ENCODE data around the gene ITSN2.
"Not testable (repeated sequence)": the region's sequence is repeated elsewhere in the genome, so short reads cannot be mapped to it uniquely, and the experiment has no call there.

Gene ITSN2

DNA sequence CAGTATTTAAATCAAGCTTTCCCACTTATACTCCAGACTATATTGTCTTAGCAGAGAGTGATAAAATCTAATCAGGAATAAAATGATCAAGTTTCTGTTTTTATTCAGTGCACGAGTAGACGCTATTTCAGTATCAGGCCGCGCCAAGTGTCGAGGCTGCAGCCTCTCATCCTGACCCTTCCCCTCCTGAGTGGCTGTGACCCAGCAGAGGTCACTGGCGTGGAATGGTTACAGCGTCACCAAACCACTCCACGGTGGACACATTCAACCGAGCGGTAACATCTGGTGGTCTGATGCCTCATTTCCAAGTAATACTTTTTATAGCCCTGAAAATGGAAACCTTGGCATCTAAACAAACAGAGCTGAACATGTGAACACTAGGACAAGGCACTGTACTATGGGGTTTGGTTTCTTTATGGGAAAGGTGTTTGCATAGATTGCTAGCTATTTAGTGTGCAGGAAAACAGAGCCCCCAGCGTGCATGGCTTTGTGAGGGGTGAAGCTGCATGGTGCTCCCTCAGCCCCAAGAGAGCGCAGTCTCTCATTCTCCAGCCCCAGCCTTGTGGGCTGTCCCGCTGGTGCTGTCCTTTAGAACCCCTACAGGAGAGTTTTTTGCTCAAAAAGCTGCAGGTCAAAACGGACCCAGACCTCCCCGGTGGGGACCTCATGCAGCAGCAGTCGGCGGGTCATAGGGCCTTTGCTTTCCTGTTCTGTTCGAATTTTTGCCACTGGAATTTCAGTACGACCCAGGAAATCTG is 157.1 kb downstream of the ITSN2 start:
- H3K27ac Mint-ChIP-seq: no peak overlapping the region
- H3K27me3 Mint-ChIP-seq: no peaks in the 10 kb centered on the region
- no peak for DNase-seq
- H3K4me3 Mint-ChIP-seq: no peak overlapping the region
- peaks cover 3 to 10% of the 10 kb centered on the region in 2 donors for H3K9me3 Mint-ChIP-seq
- peaks cover 56 to 79% of the 10 kb centered on the region in 2 donors for H3K36me3 Mint-ChIP-seq
- H3K4me1 Mint-ChIP-seq: no peaks in the 10 kb centered on the region
- no peak for ATAC-seq (replicated peaks)

DNA sequence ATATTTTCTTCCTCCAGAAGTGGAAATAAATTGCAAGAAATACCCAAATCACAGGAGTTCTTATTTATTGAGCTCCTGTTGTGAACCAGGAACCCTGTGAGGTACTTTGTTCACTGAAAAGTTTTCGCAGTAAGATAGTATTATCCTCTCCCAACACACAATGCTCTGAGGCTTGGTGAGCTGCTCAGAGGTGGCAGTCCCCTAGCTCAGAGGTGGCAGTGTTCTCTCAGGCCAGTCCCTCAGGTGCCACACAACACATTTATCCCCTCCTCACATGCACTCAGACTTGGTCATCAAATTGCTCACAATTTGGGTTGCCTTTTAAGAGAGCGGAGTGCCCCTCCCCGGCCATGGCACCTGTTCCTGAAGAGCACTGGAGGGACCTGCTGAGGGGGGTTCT is 159.5 kb downstream of the ITSN2 start:
- Mint-ChIP-seq H3K4me3 (no peak overlapping the region), H3K36me3 (peaks cover 39 to 66% of the 10 kb centered on the region in 2 donors), H3K27ac (peak overlapping the region; percentile 7), H3K4me1 (no peaks in the 10 kb centered on the region), H3K9me3 (peaks cover 7 to 18% of the 10 kb centered on the region in 2 donors), H3K27me3 (no peaks in the 10 kb centered on the region)
- no peak for DNase-seq
- peak in 1 of 2 donors; percentile 25 for ATAC-seq (replicated peaks)

DNA sequence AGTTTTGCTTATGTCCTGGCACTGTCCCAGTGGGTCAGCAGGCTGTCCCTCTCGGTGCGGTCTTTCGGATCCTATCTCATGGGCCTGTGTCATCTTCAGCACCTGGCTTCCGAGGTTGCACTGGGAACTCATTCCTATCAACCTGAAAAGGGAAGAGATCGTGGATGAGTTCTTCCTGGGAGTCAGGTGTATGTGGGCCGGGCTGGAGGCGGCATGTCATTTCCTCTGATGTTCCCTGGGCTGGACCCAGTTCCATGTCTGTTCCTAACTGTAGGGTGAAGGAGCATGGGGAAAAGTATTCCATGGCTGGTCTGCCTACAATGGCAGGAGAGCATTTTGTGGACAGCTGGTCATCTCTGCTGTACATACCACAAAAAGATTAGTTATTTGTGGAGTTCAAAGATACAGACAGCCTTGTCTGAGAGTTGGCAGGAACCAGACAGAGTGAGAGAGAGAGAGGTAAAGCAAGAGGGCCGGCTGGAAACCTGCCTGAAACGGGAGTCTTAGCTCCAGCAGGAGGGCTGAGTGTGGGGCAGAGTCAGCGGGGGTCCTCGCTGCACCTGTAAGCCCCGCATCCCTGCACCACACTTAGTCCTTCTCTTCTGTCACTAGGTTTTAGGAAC is 160.3 kb downstream of the ITSN2 start:
- Mint-ChIP-seq H3K4me3 (no peak overlapping the region), H3K4me1 (no peaks in the 10 kb centered on the region), H3K27ac (no peak overlapping the region), H3K27me3 (no peaks in the 10 kb centered on the region), H3K9me3 (peaks cover 9 to 18% of the 10 kb centered on the region in 2 donors), H3K36me3 (peaks cover 34 to 60% of the 10 kb centered on the region in 2 donors)
- ATAC-seq (replicated peaks): no peak
- DNase-seq: no peak

DNA sequence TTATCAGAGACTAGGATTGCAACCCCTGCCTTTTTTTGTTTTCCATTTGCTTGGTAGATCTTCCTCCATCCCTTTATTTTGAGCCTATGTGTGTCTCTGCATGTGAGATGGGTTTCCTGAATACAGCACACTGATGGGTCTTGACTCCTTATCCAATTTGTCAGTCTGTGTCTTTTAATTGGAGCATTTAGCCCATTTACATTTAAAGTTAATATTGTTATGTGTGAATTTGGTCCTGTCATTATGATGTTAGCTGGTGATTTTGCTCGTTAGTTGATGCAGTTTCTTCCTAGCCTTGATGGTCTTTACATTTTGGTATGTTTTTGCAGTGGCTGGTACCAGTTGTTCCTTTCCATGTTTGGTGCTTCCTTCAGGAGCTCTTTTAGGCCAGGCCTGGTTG is 163.1 kb downstream of the ITSN2 start:
- H3K36me3 Mint-ChIP-seq: peaks cover 27 to 36% of the 10 kb centered on the region in 2 donors
- ATAC-seq (replicated peaks); H3K27me3 Mint-ChIP-seq; H3K27ac Mint-ChIP-seq; H3K4me3 Mint-ChIP-seq; DNase-seq; H3K4me1 Mint-ChIP-seq: not testable (repeated sequence)
- H3K9me3 Mint-ChIP-seq: peaks cover 9 to 18% of the 10 kb centered on the region in 2 donors

DNA sequence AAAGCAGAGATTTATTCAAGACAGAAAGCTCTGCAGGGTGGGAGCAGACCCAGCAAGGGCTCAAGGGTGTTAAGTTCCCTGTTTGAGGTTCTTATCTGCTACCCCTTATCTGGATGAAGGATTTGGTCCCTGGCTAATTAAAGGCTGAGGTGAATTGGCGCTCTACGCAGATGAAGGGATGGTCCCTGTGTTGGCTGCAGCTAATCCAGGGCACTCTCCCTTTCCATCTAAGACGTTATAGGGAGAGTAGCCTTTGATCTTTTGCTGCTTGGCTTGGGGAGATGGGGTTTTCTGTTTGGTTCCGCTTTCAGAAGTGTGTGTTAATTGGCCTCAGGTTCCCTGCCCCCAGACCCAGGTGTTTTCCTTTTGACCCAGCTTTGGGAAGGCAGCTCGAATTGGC is 168.5 kb downstream of the ITSN2 start:
- Mint-ChIP-seq H3K9me3 (peaks cover 8 to 18% of the 10 kb centered on the region in 2 donors), H3K4me1 (no peaks in the 10 kb centered on the region), H3K4me3 (no peak overlapping the region), H3K27me3 (peaks cover 4 to 16% of the 10 kb centered on the region in 2 donors), H3K27ac (no peak overlapping the region), H3K36me3 (peaks cover 4 to 15% of the 10 kb centered on the region in 2 donors)
- no peak for DNase-seq
- ATAC-seq (replicated peaks): no peak

DNA sequence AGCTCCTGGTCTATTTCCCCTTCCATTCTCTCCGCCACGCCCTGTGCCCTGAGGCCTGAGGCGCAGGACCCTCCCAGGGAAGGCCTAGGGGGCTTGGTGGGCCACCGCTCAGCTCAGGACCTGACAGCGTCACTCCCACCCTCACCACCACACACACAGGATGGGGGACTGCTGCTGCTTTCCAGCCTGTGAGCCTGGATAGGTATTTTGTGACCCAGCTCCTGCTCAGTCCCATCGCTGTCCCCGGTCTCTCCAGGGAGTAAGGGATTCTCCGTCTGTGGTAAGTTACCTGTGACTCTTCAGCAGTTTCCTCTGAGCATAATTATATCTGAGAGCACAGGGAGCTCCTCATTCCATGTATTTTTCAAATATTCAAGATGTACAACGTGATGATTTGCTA is 169.2 kb downstream of the ITSN2 start:
- H3K4me1 Mint-ChIP-seq: no peaks in the 10 kb centered on the region
- H3K4me3 Mint-ChIP-seq: no peak overlapping the region
- H3K27me3 Mint-ChIP-seq: peaks cover 4 to 16% of the 10 kb centered on the region in 2 donors
- DNase-seq (no peak), ATAC-seq (replicated peaks) (no peak)
- peaks cover 5 to 12% of the 10 kb centered on the region in 2 donors for H3K9me3 Mint-ChIP-seq
- H3K27ac Mint-ChIP-seq: no peak overlapping the region
- peaks cover 0 to 8% of the 10 kb centered on the region in 2 donors for H3K36me3 Mint-ChIP-seq

DNA sequence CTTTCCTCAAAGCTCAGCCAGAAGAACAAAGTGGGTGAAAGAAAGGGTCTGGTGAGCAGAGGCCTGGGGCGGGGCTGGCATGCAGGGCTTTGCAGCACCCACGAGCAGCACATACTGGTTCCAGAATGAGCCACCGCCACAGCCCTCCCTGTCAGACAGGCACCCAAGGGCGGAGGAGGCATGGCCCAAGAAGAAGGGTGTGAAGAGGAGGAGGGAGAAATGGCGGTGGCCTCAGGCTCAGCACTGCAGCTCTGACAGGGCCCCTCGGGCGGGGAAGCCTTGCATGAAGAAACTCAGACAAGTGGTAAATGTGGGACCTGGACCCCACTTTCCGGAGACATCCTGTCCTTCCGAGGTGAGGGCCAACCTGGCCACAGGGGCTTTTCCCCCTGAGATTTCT is 169.8 kb downstream of the ITSN2 start:
- Mint-ChIP-seq H3K27ac (no peak overlapping the region), H3K9me3 (peaks cover 5 to 12% of the 10 kb centered on the region in 2 donors), H3K4me1 (no peaks in the 10 kb centered on the region), H3K4me3 (no peak overlapping the region), H3K27me3 (peaks cover 4 to 16% of the 10 kb centered on the region in 2 donors), H3K36me3 (peaks cover 0 to 8% of the 10 kb centered on the region in 2 donors)
- ATAC-seq (replicated peaks) (no peak), DNase-seq (no peak)

DNA sequence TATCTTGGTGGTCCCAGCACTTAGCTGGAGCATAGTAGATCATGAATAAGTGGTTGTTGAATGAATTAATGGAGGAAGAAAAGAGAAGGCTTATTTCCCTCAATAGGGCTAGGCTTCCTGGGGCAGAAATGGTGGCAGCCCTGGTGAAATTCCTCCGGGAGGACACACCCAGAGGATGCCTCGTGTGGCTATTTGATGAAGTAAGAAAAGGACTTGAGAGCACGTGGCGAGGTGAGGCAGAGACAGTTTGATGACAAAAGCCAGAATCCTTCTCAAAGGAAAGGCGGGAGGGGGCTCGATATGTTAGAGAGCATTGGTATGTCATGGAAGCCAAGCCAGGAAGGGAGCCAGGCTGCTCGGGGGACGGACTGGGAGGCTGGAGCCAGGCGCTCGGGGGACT is 170.8 kb downstream of the ITSN2 start:
- H3K27ac Mint-ChIP-seq: no peak overlapping the region

DNA sequence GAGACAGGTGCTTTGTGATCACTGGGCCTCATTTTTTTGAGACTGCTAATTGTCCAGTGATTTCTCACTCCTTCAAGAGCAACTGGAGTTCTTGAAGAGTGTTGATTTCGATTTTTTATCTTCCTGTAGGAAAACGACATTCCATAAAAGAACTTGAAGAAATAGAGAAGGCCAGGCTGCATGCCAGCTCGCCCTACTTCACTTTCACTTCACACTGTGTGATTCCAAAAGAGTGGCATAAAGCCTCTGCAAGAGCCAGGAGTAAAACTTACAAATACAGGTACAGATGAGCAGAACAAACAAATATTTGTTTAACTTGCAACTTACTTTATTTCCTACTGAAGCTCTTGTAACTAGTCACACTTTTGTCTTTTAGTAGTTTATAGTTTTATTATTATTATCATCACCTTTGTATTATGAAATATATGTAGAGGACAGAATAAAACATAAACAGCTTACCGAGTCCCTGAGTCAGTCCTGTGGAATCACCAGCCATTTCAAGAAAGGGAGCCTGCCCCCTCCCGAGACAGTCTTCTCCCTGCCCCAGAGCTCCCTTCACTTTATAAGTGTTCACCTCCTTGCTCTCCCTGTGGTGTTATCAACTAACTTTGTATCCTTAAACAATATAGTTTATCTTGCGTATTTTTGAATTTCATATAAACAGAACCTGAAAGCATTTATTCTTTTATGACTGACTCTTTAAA is 176.8 kb downstream of the ITSN2 start:
- peaks cover 0 to 4% of the 10 kb centered on the region in 2 donors for H3K4me1 Mint-ChIP-seq
- H3K27me3 Mint-ChIP-seq: no peaks in the 10 kb centered on the region
- no peak overlapping the region for H3K27ac Mint-ChIP-seq
- ATAC-seq (replicated peaks) (no peak), DNase-seq (no peak)
- no peak overlapping the region for H3K4me3 Mint-ChIP-seq
- H3K36me3 Mint-ChIP-seq: peaks cover 0 to 8% of the 10 kb centered on the region in 2 donors
- H3K9me3 Mint-ChIP-seq: peaks cover 3 to 12% of the 10 kb centered on the region in 2 donors

More for the DNA sequence above, 170.8 kb downstream of the ITSN2 start:
- H3K4me1 Mint-ChIP-seq: no peaks in the 10 kb centered on the region
- DNase-seq: no peak
- peaks cover 4 to 16% of the 10 kb centered on the region in 2 donors for H3K27me3 Mint-ChIP-seq
- H3K4me3 Mint-ChIP-seq: no peak overlapping the region
- ATAC-seq (replicated peaks): no peak
- H3K36me3 Mint-ChIP-seq: peaks cover 0 to 8% of the 10 kb centered on the region in 2 donors
- peaks cover 3 to 12% of the 10 kb centered on the region in 2 donors for H3K9me3 Mint-ChIP-seq

DNA sequence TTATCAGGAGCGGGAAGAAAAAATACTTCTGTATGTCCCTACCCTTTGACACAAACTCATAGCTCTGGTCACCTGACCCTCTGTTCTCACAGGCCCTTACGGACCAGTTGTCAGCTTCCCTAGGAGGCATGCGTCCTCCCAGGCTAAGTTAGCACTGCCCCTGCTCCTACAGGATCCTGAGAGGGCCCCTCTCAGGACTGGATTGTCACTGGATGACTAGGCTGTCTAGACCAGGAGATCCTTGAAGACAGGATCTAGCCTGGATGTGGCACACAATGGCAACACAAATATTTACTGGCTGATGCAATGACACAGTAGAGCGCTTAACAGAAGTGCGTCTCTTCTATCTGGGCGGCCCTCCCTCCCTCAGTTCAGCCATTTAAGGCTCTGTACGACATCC is 177.8 kb downstream of the ITSN2 start:
- H3K4me3 Mint-ChIP-seq: no peak overlapping the region

DNA sequence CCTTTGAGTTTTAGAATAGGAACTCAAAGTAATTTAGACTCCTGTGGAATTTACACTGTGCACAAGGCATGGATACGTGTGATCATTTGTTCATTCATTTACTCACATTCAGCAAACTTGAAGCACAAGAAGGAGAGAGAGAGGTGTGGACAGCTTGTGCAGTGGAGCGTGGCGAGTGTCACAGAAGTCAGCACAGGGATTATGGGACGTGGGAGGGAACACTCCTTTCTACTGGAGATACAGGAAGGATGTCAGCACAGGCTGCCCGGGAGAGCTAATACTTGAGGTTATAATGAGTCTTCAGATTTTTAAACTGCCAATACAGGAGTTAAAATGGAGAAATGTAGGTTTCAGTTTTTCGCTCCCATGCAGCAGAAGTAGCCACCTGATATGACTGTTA is 178.5 kb downstream of the ITSN2 start:
- peaks cover 0 to 4% of the 10 kb centered on the region in 2 donors for H3K4me1 Mint-ChIP-seq
- H3K27me3 Mint-ChIP-seq: no peaks in the 10 kb centered on the region
- H3K4me3 Mint-ChIP-seq: no peak overlapping the region
- no peak for DNase-seq
- H3K9me3 Mint-ChIP-seq: no peaks in the 10 kb centered on the region
- no peak for ATAC-seq (replicated peaks)
- no peaks in the 10 kb centered on the region for H3K36me3 Mint-ChIP-seq
- no peak overlapping the region for H3K27ac Mint-ChIP-seq

More for the DNA sequence above, 177.8 kb downstream of the ITSN2 start:
- H3K9me3 Mint-ChIP-seq: peaks cover 0 to 6% of the 10 kb centered on the region in 2 donors
- peaks cover 0 to 3% of the 10 kb centered on the region in 2 donors for H3K36me3 Mint-ChIP-seq
- ATAC-seq (replicated peaks) (no peak), DNase-seq (no peak)
- H3K27ac Mint-ChIP-seq: no peak overlapping the region
- peaks cover 0 to 4% of the 10 kb centered on the region in 2 donors for H3K4me1 Mint-ChIP-seq
- no peaks in the 10 kb centered on the region for H3K27me3 Mint-ChIP-seq

DNA sequence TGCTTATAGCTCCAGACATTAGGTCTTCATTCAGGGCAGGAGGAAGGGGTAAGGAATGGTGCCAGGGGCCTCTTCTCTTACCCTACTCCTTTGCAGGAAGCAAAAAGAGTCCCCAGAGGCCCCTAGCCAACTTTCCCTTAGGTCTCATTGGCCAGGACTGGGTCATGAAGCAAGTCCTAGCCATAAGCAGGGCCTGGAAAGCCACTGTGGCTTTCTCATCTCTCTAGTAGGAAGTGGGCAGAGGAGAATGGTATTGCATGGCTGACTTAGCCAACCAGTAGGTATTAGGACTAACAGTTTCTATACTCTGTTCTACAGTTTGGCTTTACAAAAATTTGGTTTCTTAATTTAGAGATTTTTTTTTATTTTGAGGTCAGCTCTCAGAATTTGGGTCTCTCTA is 180.7 kb downstream of the ITSN2 start:
- Mint-ChIP-seq H3K4me3 (no peak overlapping the region), H3K27ac (no peak overlapping the region), H3K27me3 (no peaks in the 10 kb centered on the region), H3K9me3 (no peaks in the 10 kb centered on the region), H3K36me3 (no peaks in the 10 kb centered on the region), H3K4me1 (peaks cover 0 to 4% of the 10 kb centered on the region in 2 donors)
- no peak for DNase-seq
- peak in 1 of 2 donors; percentile 36 for ATAC-seq (replicated peaks)

DNA sequence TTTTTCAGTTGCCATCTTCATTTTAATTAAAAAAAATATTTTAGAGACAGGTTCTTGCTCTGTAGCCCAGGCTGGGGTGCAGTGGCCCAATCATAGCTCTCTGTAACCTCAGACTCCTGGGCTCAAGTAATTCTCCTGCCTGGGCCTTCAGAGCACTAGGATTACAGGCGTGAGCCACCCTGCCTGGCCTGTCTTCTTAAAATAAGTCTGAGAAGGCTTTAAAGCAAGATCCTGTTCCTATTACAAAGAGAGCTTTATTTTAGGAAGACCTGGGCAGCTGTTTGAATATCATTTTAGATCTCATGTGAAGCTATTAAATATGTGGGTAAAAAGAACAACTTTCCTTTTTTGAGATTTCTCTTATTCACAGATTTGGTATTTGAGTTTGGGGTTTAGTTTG is 184.0 kb downstream of the ITSN2 start:
- Mint-ChIP-seq H3K27ac (no peak overlapping the region), H3K4me1 (peaks cover 0 to 4% of the 10 kb centered on the region in 2 donors), H3K4me3 (no peak overlapping the region), H3K9me3 (no peaks in the 10 kb centered on the region), H3K36me3 (no peaks in the 10 kb centered on the region), H3K27me3 (peaks cover 4 to 11% of the 10 kb centered on the region in 2 donors)
- DNase-seq (no peak), ATAC-seq (replicated peaks) (no peak)

DNA sequence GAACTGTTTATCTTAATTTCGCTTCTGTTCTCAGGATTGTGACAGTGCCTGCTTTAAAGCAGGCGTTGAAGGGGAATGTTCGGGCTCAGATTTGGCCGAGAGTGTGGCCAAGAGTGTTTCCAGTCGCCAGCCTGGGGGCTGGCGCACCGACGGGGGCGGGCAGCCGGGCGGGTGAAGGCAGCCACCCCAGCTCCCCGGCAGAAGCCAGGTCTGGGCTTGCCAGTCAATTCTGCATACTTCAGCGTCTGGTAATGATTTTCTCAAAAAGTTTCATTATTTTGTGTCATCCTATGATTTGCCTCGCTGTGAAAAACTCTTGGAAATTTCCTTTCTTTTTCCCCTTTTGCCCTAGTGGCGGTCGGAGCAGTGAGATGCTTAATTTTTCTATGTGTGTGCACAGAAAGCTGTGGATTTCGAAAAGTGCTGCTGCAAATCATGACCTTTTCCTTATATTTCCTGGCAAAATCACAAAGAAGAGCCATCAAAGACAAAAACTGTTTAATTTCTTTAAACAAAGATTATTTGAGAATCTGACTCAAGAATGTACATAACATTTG is 184.6 kb downstream of the ITSN2 start:
- no peaks in the 10 kb centered on the region for H3K36me3 Mint-ChIP-seq
- no peak overlapping the region for H3K27ac Mint-ChIP-seq
- H3K4me1 Mint-ChIP-seq: peaks cover 0 to 4% of the 10 kb centered on the region in 2 donors
- ATAC-seq (replicated peaks): no peak
- H3K27me3 Mint-ChIP-seq: peaks cover 4 to 11% of the 10 kb centered on the region in 2 donors
- no peaks in the 10 kb centered on the region for H3K9me3 Mint-ChIP-seq
- no peak overlapping the region for H3K4me3 Mint-ChIP-seq
- no peak for DNase-seq

All from stimulated activated naive B cell treated with anti-CD40 and anti-IgM and Interleukin-4, amounts not matched to agents 10 μg/mL and 1 μg/mL and 100 μg/mL, for 72 hours (primary cell).